HG03571 (cell line): ENCODE results near the gene LRRC17.
A peak's percentile ranks its signal among the peaks of the same experiment; 100 is the strongest.

Experiments
- ATAC-seq: cut with Tn5 transposase; IDR thresholded peaks from one replicate; pipeline ENCODE4 v1.9.1; 2021; ENCODE audit not compliant: unreplicated experiment

The LRRC17 gene

GRCh38 chr7:102912742-102913141 lies at the start of gene LRRC17:
TSS of gene LRRC17 (plus strand) at chr7:102913000. CDS start at chr7:102933914, 20,914 bp downstream.
- no peak for ATAC-seq

GRCh38 chr7:102864958-102865357 lies 47.8 kb upstream of the LRRC17 start:
- no peak for ATAC-seq

- ATAC-seq, result no peak
These were observed 46.1 kb upstream of the LRRC17 start for GRCh38 chr7:102866535-102867215.

GRCh38 chr7:102869195-102869594 lies 43.6 kb upstream of the LRRC17 start:
- ATAC-seq, result no peak

GRCh38 chr7:102872460-102872859 lies 40.3 kb upstream of the LRRC17 start:
- ATAC-seq, result no peak

GRCh38 chr7:102873470-102874165 lies 39.2 kb upstream of the LRRC17 start:
- peak; percentile 32 for ATAC-seq

- peak; percentile 100 for ATAC-seq
These were observed 38.5 kb upstream of the LRRC17 start for GRCh38 chr7:102874166-102874829.

GRCh38 chr7:102874966-102875365 lies 37.8 kb upstream of the LRRC17 start:
- ATAC-seq, result no peak

GRCh38 chr7:102875700-102876295 lies 37.0 kb upstream of the LRRC17 start:
- ATAC-seq, result no peak

- no peak for ATAC-seq
These were observed 29.5 kb upstream of the LRRC17 start for GRCh38 chr7:102883098-102883860.

- ATAC-seq, result no peak
These were observed 24.1 kb upstream of the LRRC17 start for GRCh38 chr7:102888561-102889233.

- ATAC-seq, result no peak
These were observed 22.9 kb upstream of the LRRC17 start for GRCh38 chr7:102889851-102890250.

- ATAC-seq, result no peak
These were observed 22.4 kb upstream of the LRRC17 start for GRCh38 chr7:102890292-102890970.

- no peak for ATAC-seq
These were observed 21.7 kb upstream of the LRRC17 start for GRCh38 chr7:102890971-102891692.

- ATAC-seq, result no peak
These were observed 21.0 kb upstream of the LRRC17 start for GRCh38 chr7:102891693-102892261.

- no peak for ATAC-seq
These were observed 20.0 kb upstream of the LRRC17 start for GRCh38 chr7:102892631-102893278.

GRCh38 chr7:102895602-102896001 lies 17.2 kb upstream of the LRRC17 start:
- no peak for ATAC-seq

- no peak for ATAC-seq
These were observed 16.2 kb upstream of the LRRC17 start for GRCh38 chr7:102896585-102896984.
